DOHH2 (cell line): Measurements from ENCODE around the gene TRIM77.
"Not testable (repeated sequence)": the region's sequence is repeated elsewhere in the genome, so short reads cannot be mapped to it uniquely, and the experiment has no call there.

ENCODE experiments used
- CTCF ChIP-seq: fragments of 200-600 bp; sonication (generic); IDR thresholded peaks from one replicate; pipeline ENCODE4 v1.5.1; 2014; ENCODE audit warnings: antibody characterized with exemption, mild to moderate bottlenecking, low read depth, low read length; ENCODE audit not compliant: poor library complexity, severe bottlenecking
- EZH2phosphoT487 ChIP-seq: fragments of 200-600 bp; sonication (generic); IDR thresholded peaks from 2 replicates; pipeline ENCODE4 v1.6.1; 2017; ENCODE audit warnings: borderline replicate concordance, mild to moderate bottlenecking, antibody characterized with exemption, low read length, moderate library complexity, mixed read lengths

- TF ChIP-seq CTCF, EZH2phosphoT487: not testable (repeated sequence)
Measured at GRCh38 chr11:89750822-89751221, 40.7 kb downstream of the TRIM77 start.
